ENCODE results near the gene EPGN. TPM values are rescaled to one million over a fixed set of nuclear protein-coding genes. Genes with fewer than 3 reads are reported as not detected.

The EPGN gene
- total RNA-seq, 1 experiment from 2014 or later, result not detected

GRCh38 chr4:74316397-74316796, 8.1 kb downstream of the EPGN start:
- Histone ChIP-seq H3K4me3 (ENCODE audit: low read depth, low read length, poor library complexity, severe bottlenecking) (no peak overlapping the region), H3K27ac (ENCODE audit: low read depth, low read length, poor library complexity, severe bottlenecking) (no peak overlapping the region), H3K27me3 (replicated peaks; ENCODE audit: insufficient read depth, low read depth, low read length, poor library complexity) (no peaks in the 10 kb centered on the region), H3K4me1 (ENCODE audit: insufficient read depth, low read length, poor library complexity, severe bottlenecking) (no peaks in the 10 kb centered on the region), H3K36me3 (ENCODE audit: insufficient read depth, low read length, poor library complexity, severe bottlenecking) (no peaks in the 10 kb centered on the region), H3K9me3 (ENCODE audit: low read depth, low read length, poor library complexity, severe bottlenecking) (no peaks in the 10 kb centered on the region)
- intact Hi-C loops (cut with micrococcal nuclease; ENCODE audit: unreplicated experiment), result loop anchor here (10.0 kb wide), 1 partner anchor 652 kb away; no protein-coding TSS in a partner anchor
- ChIA-PET POLR2A (ENCODE audit: low non-redundant PET) (no interaction called here), CTCF (no interaction called here)
- TF ChIP-seq CTCF (conservative IDR thresholded peaks at IDR 0.05; ENCODE audit: low read depth, low read length) (no peak), EZH2 (IDR thresholded peaks at IDR 0.05; ENCODE audit: borderline replicate concordance, low read depth, low read length, poor library complexity, severe bottlenecking) (no peak)
- no TSS peak for BruUV-seq (replicated peaks)
- DNase-seq (ENCODE audit: low spot score), result no peak

GRCh38 chr4:74317616-74318246, 9.5 kb downstream of the EPGN start:
- peak; percentile 10 for DNase-seq (ENCODE audit: low spot score)
- ChIA-PET CTCF (no interaction called here), POLR2A (ENCODE audit: low non-redundant PET) (no interaction called here)
- no peak for TF ChIP-seq EZH2 (IDR thresholded peaks at IDR 0.05; ENCODE audit: borderline replicate concordance, low read depth, low read length, poor library complexity, severe bottlenecking)
- intact Hi-C loops (cut with micrococcal nuclease; ENCODE audit: unreplicated experiment), result loop anchor here (10.0 kb wide), 1 partner anchor 653 kb away; no protein-coding TSS in a partner anchor
- H3K36me3 ChIP-seq (ENCODE audit: insufficient read depth, low read length, poor library complexity, severe bottlenecking), result no peaks in the 10 kb centered on the region
- no peaks in the 10 kb centered on the region for H3K27me3 ChIP-seq (replicated peaks; ENCODE audit: insufficient read depth, low read depth, low read length, poor library complexity)
- H3K9me3 ChIP-seq (ENCODE audit: low read depth, low read length, poor library complexity, severe bottlenecking), result no peaks in the 10 kb centered on the region
- no TSS peak for BruUV-seq (replicated peaks)
- H3K27ac ChIP-seq (ENCODE audit: low read depth, low read length, poor library complexity, severe bottlenecking), result no peak overlapping the region
- H3K4me3 ChIP-seq (ENCODE audit: low read depth, low read length, poor library complexity, severe bottlenecking), result no peak overlapping the region
- no peaks in the 10 kb centered on the region for H3K4me1 ChIP-seq (ENCODE audit: insufficient read depth, low read length, poor library complexity, severe bottlenecking)

DNA sequence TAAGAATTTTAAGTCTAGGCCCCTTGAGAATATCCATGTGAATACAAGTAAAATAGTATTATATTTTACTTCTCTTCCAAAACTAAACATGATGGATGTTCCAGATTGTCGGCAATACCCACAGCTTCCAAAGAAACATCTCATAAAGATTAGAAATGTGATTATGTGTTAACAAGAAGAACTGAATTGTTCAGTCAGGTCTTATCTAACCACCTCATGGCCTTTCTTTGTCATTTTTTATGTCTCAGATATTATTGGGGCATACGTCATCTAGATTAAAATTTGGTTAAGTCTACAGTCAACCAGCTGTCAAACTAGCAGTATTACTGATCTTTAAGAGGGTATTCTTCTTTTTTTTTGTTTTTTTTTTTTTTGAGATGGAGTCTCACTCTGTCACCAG, 10.0 kb downstream of the EPGN start:
- Histone ChIP-seq H3K27ac (ENCODE audit: low read depth, low read length, poor library complexity, severe bottlenecking) (no peak overlapping the region), H3K4me3 (ENCODE audit: low read depth, low read length, poor library complexity, severe bottlenecking) (no peak overlapping the region), H3K27me3 (replicated peaks; ENCODE audit: insufficient read depth, low read depth, low read length, poor library complexity) (no peaks in the 10 kb centered on the region), H3K4me1 (ENCODE audit: insufficient read depth, low read length, poor library complexity, severe bottlenecking) (no peaks in the 10 kb centered on the region), H3K36me3 (ENCODE audit: insufficient read depth, low read length, poor library complexity, severe bottlenecking) (no peaks in the 10 kb centered on the region), H3K9me3 (ENCODE audit: low read depth, low read length, poor library complexity, severe bottlenecking) (no peaks in the 10 kb centered on the region)
- ChIA-PET POLR2A (ENCODE audit: low non-redundant PET) (no interaction called here), CTCF (no interaction called here)
- BruUV-seq (replicated peaks), result no TSS peak
- TF ChIP-seq CTCF (conservative IDR thresholded peaks at IDR 0.05; ENCODE audit: low read depth, low read length), result no peak
- intact Hi-C loops (cut with micrococcal nuclease; ENCODE audit: unreplicated experiment), result loop anchor here (10.0 kb wide), 1 partner anchor 653 kb away; no protein-coding TSS in a partner anchor
- no peak for DNase-seq (ENCODE audit: low spot score)

DNA sequence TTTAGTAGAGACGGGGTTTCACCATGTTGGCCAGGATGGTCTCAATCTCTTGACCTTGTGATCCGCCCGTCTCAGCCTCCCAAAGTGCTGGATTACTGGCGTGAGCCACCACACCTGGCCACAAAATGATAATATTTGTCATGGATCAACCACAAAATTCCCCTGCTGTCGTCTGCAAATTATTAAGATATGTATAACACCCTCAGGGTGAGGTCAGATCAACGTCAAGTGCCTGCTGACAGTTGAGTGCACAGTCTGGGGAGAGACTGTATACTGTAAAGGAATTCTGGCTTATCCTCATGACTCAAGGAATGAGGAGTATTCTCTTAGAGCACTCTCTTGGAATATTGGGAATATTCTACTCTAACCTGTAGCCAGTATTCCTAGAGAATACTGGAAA, 11.2 kb downstream of the EPGN start:
- no TSS peak for BruUV-seq (replicated peaks)

More for the DNA sequence above, 11.2 kb downstream of the EPGN start:
- no peak for DNase-seq (ENCODE audit: low spot score)
- Histone ChIP-seq H3K36me3 (ENCODE audit: insufficient read depth, low read length, poor library complexity, severe bottlenecking) (no peaks in the 10 kb centered on the region), H3K4me3 (ENCODE audit: low read depth, low read length, poor library complexity, severe bottlenecking) (no peak overlapping the region), H3K4me1 (ENCODE audit: insufficient read depth, low read length, poor library complexity, severe bottlenecking) (no peaks in the 10 kb centered on the region), H3K27ac (ENCODE audit: low read depth, low read length, poor library complexity, severe bottlenecking) (no peak overlapping the region), H3K9me3 (ENCODE audit: low read depth, low read length, poor library complexity, severe bottlenecking) (no peaks in the 10 kb centered on the region), H3K27me3 (replicated peaks; ENCODE audit: insufficient read depth, low read depth, low read length, poor library complexity) (no peaks in the 10 kb centered on the region)
- POLR2A ChIA-PET (ENCODE audit: low non-redundant PET), result no interaction called here
- CTCF ChIA-PET, result interaction anchor here (0.6 to 1.5 kb wide), 2 partner anchors 130 to 356 kb away, joined by 6 to 12 read pairs; no protein-coding TSS in a partner anchor
- intact Hi-C loops (cut with micrococcal nuclease; ENCODE audit: unreplicated experiment), result loop anchor here (10.0 kb wide), 1 partner anchor 655 kb away; no protein-coding TSS in a partner anchor
- no peak for TF ChIP-seq EZH2 (IDR thresholded peaks at IDR 0.05; ENCODE audit: borderline replicate concordance, low read depth, low read length, poor library complexity, severe bottlenecking)
